Hematopoietic multipotent progenitor cell treated with erythropoietin and hydrocortisone succinate and interleukin-3 and kit ligand, for 4 days (in vitro differentiated cells): ENCODE results near the gene PDZK1IP1.

Experiments
- DNase-seq: peaks from one replicate; pipeline ENCODE4 v3.0.0-alpha.2; 2015

The PDZK1IP1 gene

GRCh38 chr1:47223921-47224675, 34.3 kb upstream of the PDZK1IP1 start:
- DNase-seq: no peak

GRCh38 chr1:47223174-47223920, 33.5 kb upstream of the PDZK1IP1 start:
- no peak for DNase-seq

GRCh38 chr1:47222476-47222875, 32.6 kb upstream of the PDZK1IP1 start:
- no peak for DNase-seq

DNA sequence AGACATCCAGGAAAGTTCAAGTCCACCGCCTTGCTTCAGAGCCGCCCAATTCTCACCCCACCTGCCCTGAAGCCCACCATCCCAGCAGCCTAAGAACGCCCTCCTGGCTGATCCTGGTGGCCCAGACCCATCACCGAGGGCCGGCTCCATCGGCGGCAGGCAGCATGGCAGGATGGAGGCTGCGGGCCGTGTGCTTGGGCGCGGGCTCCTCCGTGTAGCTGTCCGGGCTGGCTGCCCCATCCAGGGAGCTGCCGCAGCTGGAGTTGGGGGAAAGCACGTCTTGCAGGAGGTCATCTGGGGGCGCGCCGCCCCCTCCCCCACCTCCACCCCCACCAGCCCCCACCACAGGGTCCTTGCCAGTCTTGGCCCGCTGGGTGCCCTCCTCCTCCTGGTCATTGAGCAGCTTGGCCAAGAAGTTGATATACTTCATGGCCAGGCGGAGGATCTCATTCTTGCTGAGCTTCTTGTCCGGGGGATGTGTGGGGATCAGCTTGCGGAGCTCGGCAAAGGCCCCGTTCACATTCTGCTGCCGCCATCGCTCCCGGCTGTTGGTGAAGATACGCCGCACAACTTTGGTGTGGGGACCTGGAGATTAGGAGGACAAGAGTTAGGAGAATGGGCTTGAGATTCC, 29.9 kb upstream of the PDZK1IP1 start:
- no peak for DNase-seq

GRCh38 chr1:47219001-47219400, 29.2 kb upstream of the PDZK1IP1 start:
- DNase-seq: no peak

- DNase-seq: no peak
These were observed 26.6 kb upstream of the PDZK1IP1 start for GRCh38 chr1:47216278-47217059.

GRCh38 chr1:47215713-47216112, 25.9 kb upstream of the PDZK1IP1 start:
- DNase-seq: no peak

- peak; percentile 58 for DNase-seq
These were observed 24.7 kb upstream of the PDZK1IP1 start for GRCh38 chr1:47214549-47214948.

- peak; percentile 95 for DNase-seq
These were observed 23.6 kb upstream of the PDZK1IP1 start for GRCh38 chr1:47213230-47213963.

DNA sequence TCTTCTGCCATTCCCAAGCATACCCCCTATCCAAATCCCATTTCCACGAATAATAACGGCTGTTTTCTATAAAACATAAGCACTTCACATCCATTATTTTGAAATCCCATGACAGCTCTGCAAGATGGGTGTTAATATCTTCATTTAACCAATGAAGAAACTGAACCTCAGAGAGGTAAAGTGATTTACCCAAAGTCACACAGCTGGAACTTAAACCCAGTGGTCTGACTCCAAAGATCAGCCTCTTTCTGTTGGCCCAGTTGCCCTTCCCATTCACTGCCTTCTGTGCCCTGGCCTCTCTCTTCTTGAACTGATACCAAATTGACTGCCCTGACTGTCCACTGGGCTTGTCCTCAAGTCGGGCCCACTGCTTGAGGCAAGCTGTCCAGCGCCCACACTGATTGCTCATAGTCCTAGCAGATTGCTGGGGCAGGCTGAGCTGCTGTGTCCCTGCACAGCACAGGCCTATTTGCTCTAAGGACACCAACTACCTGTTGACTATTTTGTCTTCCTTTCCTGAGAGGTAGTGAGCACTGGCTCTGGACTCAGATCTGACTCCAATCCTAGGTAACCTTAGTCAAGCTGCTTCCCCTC, 22.9 kb upstream of the PDZK1IP1 start:
- no peak for DNase-seq

DNA sequence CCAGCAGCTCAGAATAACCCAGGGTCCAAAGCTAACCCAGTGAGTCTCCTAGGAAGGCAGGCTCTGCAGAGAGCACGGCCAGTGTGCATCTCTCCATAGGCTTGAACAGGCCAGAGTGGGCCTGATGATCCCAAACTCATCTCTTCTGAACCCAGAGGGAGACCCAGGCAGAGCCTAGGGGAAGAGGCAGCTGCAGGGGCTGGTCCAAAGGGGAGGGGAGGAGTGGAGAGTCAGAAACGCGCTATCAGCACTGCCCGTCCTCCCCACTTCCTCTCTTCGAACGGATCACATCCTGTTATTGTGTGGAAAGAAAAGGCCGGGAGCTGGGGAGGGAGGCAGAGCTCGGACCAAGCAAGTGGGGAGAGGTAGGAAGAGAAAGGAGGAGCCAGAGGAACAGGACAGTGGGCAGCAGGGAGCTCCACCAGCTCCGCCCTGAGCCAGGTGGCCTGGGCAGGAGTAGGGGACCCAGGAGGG, 22.0 kb upstream of the PDZK1IP1 start:
- DNase-seq: peak; percentile 92

DNA sequence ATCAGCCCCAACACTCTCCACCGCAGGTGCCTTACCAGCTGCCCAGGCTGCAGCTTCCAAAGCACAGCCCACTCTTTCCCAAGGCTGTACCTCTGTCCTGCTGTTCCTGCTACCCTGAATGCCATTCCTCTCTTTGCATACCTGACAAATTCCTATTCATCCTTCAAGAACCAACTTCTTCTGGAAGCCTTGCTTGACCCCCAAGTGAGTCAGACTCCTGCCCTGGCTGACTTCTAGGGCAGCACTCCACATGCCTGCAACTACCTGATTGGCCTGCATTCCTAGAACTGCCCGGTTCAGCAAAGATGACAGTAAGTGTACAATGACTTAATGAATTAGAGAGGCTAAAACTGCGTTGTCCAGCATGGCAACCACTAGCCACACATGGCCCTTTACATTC, 20.8 kb upstream of the PDZK1IP1 start:
- no peak for DNase-seq

- no peak for DNase-seq
These were observed 20.0 kb upstream of the PDZK1IP1 start for GRCh38 chr1:47209725-47210325.

- DNase-seq: no peak
These were observed 19.3 kb upstream of the PDZK1IP1 start for GRCh38 chr1:47209091-47209490.

GRCh38 chr1:47208374-47208850, 18.6 kb upstream of the PDZK1IP1 start:
- no peak for DNase-seq

GRCh38 chr1:47207803-47208373, 18.1 kb upstream of the PDZK1IP1 start:
- DNase-seq: no peak

DNA sequence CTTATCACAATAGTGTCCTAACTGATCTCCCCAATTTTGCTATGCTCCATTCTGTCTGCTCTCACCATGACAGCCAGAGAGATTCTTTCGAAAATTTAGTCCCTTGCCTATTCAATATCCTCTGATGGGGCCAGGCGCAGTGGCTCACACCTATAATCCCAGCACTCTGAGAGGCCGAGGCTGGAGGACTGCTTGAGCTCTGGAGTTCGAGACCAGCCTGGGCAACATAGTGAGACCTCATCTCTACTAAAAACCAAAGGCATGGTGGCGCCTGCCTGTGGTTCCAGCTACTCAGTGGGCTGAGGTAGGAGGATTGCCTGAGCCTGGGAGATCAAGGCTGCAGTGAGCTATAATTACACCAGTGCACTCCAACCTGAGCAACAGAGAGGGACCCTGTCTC, 16.1 kb upstream of the PDZK1IP1 start:
- no peak for DNase-seq

GRCh38 chr1:47203504-47203903, 13.7 kb upstream of the PDZK1IP1 start:
- peak; percentile 58 for DNase-seq

- peak; percentile 53 for DNase-seq
These were observed 11.3 kb upstream of the PDZK1IP1 start for GRCh38 chr1:47201179-47201578.

GRCh38 chr1:47198214-47198613, 8.4 kb upstream of the PDZK1IP1 start:
- no peak for DNase-seq

- peak; percentile 48 for DNase-seq
These were observed 6.8 kb upstream of the PDZK1IP1 start for GRCh38 chr1:47196622-47197021.
